Measurements from ENCODE around the gene SLC35A3. TPM values are rescaled to one million over a fixed set of nuclear protein-coding genes. Genes with fewer than 3 reads are reported as not detected.

Gene SLC35A3
- total and polyA plus RNA-seq, 2 of the 4 experiments (the other 2 are of a cell fraction): 9.6 to 13.6 TPM

GRCh38 chr1:99986656-99987225, 16.9 kb downstream of the SLC35A3 start:
- H4K20me1 ChIP-seq (ENCODE audit: insufficient read depth, low read length): no peaks in the 10 kb centered on the region; the same call in none of the 2 replicates
- H2AFZ ChIP-seq (replicated peaks; ENCODE audit: low read length, poor library complexity): no peak overlapping the region
- H3K27ac ChIP-seq (ENCODE audit: insufficient read depth, low read length): no peak overlapping the region
- DNase-seq (no peak), ATAC-seq (ENCODE audit: low read depth) (no peak)
- no peak overlapping the region for H2BK5ac ChIP-seq (ENCODE audit: low read depth, low read length, poor library complexity, severe bottlenecking)
- no peak for TF ChIP-seq RFX5 (IDR thresholded peaks at IDR 0.05; ENCODE audit: low read depth, low read length)
- no peak for TF ChIP-seq POLR2A (IDR thresholded peaks at IDR 0.05; ENCODE audit: low read depth, low read length)
- TF ChIP-seq CHD1 (IDR thresholded peaks at IDR 0.05; ENCODE audit: low read depth, low read length): no peak
- no peak for TF ChIP-seq MAFK (IDR thresholded peaks at IDR 0.05; ENCODE audit: low read depth, low read length)
- no peak for TF ChIP-seq NFE2L2 (IDR thresholded peaks at IDR 0.05; ENCODE audit: low read depth, low read length)
- no peak for TF ChIP-seq CEBPB (IDR thresholded peaks at IDR 0.05; ENCODE audit: low read depth, low read length)
- no peak for TF ChIP-seq CTCF (conservative IDR thresholded peaks at IDR 0.05; ENCODE audit: low read depth, low read length)
- no peak for TF ChIP-seq SMC3 (IDR thresholded peaks at IDR 0.05; ENCODE audit: low read depth, low read length)
- H3K36me3 ChIP-seq (ENCODE audit: control insufficient read depth, insufficient read depth, low read length): peaks cover 2% of the 10 kb centered on the region; the same call in 1 of the 2 replicates
- H3K9ac ChIP-seq (ENCODE audit: low read depth, low read length): no peak overlapping the region
- peaks cover 4 to 26% of the 10 kb centered on the region in 2 experiments; a peak in 3 of 4 replicates for H3K79me1 ChIP-seq (ENCODE audit: low read depth in 1 of 2, low read length in 2 of 2)
- no peak overlapping the region for H3K14ac ChIP-seq (replicated peaks; ENCODE audit: low read depth, low read length)
- no peak overlapping the region for H4K8ac ChIP-seq (ENCODE audit: low read depth in 2 of 2, low read length in 2 of 2)
- WGBS, 2 experiments (ENCODE audit: extremely low coverage in 2 of 2, insufficient read length in 1 of 2): no CpG with 5 or more reads among the region's 2 CpGs
- no peak overlapping the region for H3K4me3 ChIP-seq (ENCODE audit: insufficient read depth, low read depth, low read length)
- no peak overlapping the region for H2AK9ac ChIP-seq (replicated peaks; ENCODE audit: low read depth, low read length, poor library complexity)
- no peak overlapping the region for H3K18ac ChIP-seq (ENCODE audit: low read depth, low read length)
- dilution Hi-C loops (cut with HindIII; ENCODE audit: low sequenced_read_pairs, unreplicated experiment): no loop called here
- no peak overlapping the region for H4K91ac ChIP-seq (ENCODE audit: insufficient read depth, low read depth, low read length)
- H2AK5ac ChIP-seq (ENCODE audit: low read depth, low read length): no peak overlapping the region
- in situ Hi-C loops (cut with MboI; ENCODE audit: low sequenced_read_pairs): no loop called here
- no peak overlapping the region for H3K56ac ChIP-seq (ENCODE audit: extremely low read depth, insufficient read depth, low read length)
- no peaks in the 10 kb centered on the region for H3K27me3 ChIP-seq (ENCODE audit: control insufficient read depth, insufficient read depth, low read length)
- H3K23ac ChIP-seq (ENCODE audit: low read depth, low read length): no peak overlapping the region
- no peaks in the 10 kb centered on the region for H3K4me1 ChIP-seq (ENCODE audit: control insufficient read depth, insufficient read depth, low read length)
- no peaks in the 10 kb centered on the region; the same call in 1 of the 2 replicates for H3K9me1 ChIP-seq (ENCODE audit: insufficient read depth, low read length)
- peaks cover 2% of the 10 kb centered on the region for H3K9me3 ChIP-seq (ENCODE audit: control insufficient read depth, insufficient read depth, low read length)
- H2BK15ac ChIP-seq (ENCODE audit: low read depth, low read length): no peak overlapping the region
- ChIA-PET CTCF (interaction anchor here (0.7 to 1.0 kb wide), 2 partner anchors 13 to 18 kb away, joined by 3 to 4 read pairs; no protein-coding TSS in a partner anchor), POLR2A (ENCODE audit: unreplicated experiment) (interaction anchor here (0.8 kb wide), 1 partner anchor 16 kb away, joined by 3 read pairs; no protein-coding TSS in a partner anchor)
- no peak overlapping the region for H3K4me2 ChIP-seq (ENCODE audit: low read depth, low read length)
- H4K5ac ChIP-seq (ENCODE audit: low read depth, low read length): no peak overlapping the region
- no peak overlapping the region for H3K4ac ChIP-seq (ENCODE audit: low read depth, low read length)
- intact Hi-C loops (cut with micrococcal nuclease): no loop called here
- H2BK20ac ChIP-seq (ENCODE audit: low read depth, low read length): no peak overlapping the region
- no peak overlapping the region for H2BK120ac ChIP-seq (ENCODE audit: low read depth, low read length)
- no TSS peak for BruUV-seq (replicated peaks)
